NCI-H2227 (cell line): ENCODE measurements around the gene SAFB2.

Source experiments
- DNase-seq: peaks from one replicate; lab custom pipeline; 2025; ENCODE audit not compliant: unreplicated experiment; lab: John Stamatoyannopoulos, UW

Gene SAFB2

GRCh38 chr19:5585461-5586299 is 36.9 kb downstream of the SAFB2 start:
- peak; percentile 34 for DNase-seq

GRCh38 chr19:5580161-5580571 is 42.4 kb downstream of the SAFB2 start:
- DNase-seq = peak; percentile 24

GRCh38 chr19:5579697-5580096 is 42.9 kb downstream of the SAFB2 start:
- no peak for DNase-seq

- no peak for DNase-seq
Measured at GRCh38 chr19:5579286-5579685, 43.3 kb downstream of the SAFB2 start.

- peak; percentile 80 for DNase-seq
Measured at GRCh38 chr19:5578097-5578846, 44.3 kb downstream of the SAFB2 start.

GRCh38 chr19:5575590-5575989 is 47.0 kb downstream of the SAFB2 start:
- DNase-seq = no peak

DNA sequence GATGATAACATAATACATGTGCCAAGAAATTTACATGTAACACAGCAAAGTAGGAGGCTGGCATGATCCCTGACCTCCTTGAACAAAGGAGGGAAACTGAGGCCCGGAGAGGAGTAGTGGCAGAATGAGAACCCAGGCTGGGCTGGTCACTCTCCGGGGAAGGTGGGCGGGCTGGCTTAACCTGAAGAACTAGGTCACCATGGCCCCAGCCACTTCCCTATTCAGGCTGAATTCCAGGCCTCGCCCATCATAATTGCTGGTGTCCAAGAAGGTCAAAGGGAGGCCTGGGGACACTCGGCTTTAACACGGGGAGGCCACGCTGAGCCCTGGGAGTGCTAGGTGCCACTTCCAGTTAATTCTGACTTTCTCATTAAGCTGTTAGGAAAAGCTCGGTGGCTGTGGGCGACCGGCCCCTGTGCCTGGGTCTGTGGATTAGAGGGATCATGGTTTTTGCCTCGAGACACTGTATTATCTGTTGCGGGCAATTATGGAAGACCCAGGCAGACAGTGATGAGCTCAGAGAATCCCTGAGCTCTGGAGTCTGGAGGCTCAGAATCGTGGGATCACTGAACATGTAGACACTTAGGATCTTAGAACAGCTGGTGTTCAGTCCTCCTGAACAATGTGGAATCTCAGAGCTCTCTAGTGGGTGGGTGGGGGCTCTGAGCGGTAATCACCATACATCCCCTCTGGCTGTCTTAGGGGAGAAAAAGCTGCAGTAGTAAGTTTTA is 49.9 kb downstream of the SAFB2 start:
- DNase-seq = peak; percentile 45

- no peak for DNase-seq
Measured at GRCh38 chr19:5571777-5572176, 50.8 kb downstream of the SAFB2 start.

DNA sequence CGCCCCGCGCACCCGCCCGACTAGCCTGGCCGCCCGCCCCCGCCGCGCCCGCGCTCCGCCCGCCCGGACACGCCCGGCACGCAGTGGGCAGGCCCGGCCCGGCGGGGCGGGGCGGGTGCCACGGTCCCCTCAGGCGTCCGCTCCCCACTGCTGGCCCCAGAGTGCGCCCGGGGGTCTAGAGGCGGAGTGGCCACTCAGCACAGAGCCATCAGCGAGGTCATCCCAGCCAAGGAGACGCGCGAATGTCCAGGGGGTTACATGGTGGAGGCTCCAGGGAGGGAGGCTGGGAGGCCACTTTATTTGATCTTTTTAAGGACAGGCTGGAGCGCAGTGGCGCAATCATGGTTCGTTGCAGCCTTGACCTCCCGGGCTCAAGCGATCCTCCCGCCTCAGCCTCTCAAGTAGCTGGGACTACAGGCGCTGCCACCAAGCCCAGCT is 54.6 kb downstream of the SAFB2 start:
- no peak for DNase-seq

GRCh38 chr19:5567360-5567969 is 55.1 kb downstream of the SAFB2 start, which contains the start of gene TINCR:
Gene TINCR (minus strand): TSS chr19:5567953.
- peak; percentile 61 for DNase-seq

DNA sequence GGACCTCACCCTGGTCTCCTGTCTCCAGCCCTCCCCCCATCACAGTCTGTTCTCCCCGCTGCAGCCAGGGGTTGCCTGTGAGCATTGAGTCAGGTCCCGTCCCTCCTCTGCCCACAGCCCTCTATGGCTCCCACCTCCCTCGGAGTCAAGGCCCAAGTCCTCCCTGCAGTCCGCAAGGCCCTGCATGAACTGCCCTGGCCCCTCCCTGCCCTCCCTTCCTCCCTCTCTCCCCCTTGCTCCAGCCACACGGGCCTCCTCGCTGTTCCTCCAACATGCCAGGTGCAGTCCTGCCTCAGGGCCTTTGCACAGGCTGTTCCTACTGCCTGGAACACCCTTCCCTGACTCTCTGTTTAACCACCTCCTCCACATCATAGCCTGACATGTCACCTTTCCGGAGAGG is 57.6 kb downstream of the SAFB2 start:
- DNase-seq = no peak

- no peak for DNase-seq
Measured at GRCh38 chr19:5563935-5564612, 58.5 kb downstream of the SAFB2 start.

- DNase-seq = no peak
Measured at GRCh38 chr19:5563008-5563431, 59.6 kb downstream of the SAFB2 start.

DNA sequence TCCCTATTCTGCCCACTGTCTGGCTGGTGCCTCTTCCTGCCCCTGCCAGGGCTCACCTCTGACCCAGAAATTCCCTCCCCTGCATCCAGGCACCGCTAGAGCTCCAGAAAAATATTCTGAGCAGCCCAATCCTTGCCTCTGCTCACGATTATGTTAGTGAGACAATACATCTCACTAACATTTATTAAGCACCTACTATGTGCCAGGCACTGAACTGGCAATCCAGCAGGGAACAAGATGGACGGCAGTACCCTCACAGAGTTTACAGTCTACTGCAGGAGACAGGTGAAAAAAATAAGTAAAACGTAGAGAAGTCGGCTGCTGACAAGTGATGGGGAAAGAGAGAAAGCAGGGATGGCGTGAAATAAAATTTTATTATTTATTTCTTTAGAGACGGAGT is 60.3 kb downstream of the SAFB2 start:
- no peak for DNase-seq

DNA sequence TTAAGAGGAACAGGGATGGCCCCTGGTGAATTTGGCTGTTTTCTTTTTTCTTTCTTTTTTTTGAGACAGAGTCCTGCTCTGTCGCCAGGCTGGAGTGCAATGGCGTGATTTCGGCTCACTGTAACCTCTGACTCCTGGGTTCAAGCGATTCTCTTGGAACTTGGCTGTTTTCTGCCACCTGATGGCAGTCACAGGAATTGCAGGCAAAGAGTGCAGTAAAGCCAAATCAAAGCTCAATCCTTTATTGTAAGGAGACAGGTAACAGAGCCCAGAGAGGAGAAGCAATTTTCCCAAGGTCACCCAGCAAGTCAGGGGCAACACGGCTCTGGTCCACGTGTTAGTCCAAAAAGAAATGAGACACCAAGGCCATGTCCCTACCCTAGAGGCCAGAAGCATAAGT is 61.0 kb downstream of the SAFB2 start:
- DNase-seq = no peak

DNA sequence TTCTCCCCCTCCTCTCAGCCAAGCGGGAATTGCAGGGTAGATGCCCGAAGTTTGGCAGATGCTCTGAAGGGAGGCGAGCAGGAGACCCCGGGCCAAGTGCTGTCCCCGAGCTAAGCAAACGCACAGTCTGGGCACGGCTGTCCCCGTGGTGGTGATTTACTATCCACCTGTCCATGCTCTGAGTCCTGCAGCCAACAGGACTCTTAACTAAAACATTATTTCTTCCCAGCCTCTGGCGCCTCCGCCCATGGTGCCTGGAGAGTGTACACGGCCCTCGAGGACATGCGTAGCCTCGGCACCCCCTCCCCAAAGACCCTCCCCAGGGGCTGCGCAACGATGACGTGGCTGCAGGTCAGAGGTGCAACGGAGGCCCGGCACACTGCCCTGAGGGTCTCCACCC is 62.4 kb downstream of the SAFB2 start:
- no peak for DNase-seq

DNA sequence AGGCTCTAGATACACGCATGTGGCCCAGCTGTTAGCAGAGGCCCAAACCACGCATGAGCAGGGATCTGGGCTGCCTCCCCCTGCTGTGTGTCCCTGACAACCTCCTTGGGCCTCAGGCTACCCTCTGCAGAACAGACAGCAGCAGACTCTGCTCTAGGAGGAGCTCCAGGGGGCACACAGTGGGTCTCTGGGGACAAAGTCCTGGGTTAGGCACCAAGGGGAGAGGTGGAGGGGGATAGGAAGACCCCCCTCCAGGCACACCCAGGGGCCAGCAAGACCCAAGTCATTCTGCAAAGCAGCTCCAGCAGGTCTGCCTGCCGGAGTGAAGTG is 62.8 kb downstream of the SAFB2 start:
- DNase-seq = no peak

DNA sequence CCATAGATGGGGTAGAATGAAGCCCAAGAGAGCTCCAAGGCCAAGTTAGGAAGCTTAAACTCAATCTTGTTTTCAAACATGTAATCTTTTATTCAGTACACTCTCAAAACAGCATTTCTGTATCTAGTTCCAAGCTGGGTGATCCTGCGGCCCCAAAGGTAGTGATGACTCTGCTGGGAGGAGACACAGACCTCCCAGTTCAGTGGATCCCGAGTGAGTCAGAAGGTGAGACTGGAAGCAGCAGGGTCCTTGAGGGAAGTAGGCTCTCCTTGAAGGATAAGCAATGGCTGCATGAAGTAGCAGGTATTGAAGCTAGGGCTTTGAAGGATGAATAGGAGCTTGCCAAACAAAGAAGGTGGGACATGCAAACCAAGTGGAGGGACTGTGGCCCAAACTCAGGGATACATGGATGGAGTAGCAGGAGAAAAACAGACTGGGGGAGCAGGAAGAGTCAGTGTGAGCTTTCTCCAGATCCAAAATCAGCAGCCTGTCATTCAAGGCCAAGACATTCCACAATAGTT is 64.4 kb downstream of the SAFB2 start:
- DNase-seq = no peak

DNA sequence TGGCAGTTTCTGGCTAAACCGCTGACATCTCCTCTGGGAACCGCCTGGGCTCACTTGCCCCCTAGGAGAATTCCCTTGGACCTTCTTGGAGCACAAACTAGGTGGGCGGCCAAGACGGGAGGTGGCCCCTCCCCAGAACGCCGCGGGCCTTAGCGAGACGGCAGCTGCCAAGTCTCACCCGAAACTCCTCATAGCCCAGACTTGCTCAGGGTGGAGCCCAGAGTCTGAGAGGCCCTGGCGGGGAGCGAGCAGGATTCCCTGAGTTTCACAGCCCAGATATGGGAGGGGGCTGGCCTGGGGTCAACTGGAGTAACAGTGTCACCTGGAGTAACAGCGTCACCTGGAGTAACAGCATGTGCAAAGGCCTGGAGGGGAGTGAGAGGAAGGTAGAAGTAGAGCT is 64.9 kb downstream of the SAFB2 start:
- DNase-seq = no peak

- DNase-seq = no peak
Measured at GRCh38 chr19:5554828-5555227, 67.7 kb downstream of the SAFB2 start.
